GM18870 (cell line): Measurements from ENCODE around the gene DDX10.
"Not testable (repeated sequence)": the region's sequence is repeated elsewhere in the genome, so short reads cannot be mapped to it uniquely, and the experiment has no call there.

Source experiments
- ATAC-seq: cut with Tn5 transposase; IDR thresholded peaks from one replicate; pipeline ENCODE4 v1.9.1; 2021; ENCODE audit warnings: moderate library complexity; ENCODE audit not compliant: unreplicated experiment

DDX10 gene

GRCh38 chr11:108817976-108818375 is 153.1 kb downstream of the DDX10 start:
- no peak for ATAC-seq

- no peak for ATAC-seq
Observed at GRCh38 chr11:108818971-108819370, 154.1 kb downstream of the DDX10 start.

- ATAC-seq, result no peak
Observed at GRCh38 chr11:108819957-108820356, 155.1 kb downstream of the DDX10 start.

GRCh38 chr11:108823960-108824359 is 159.1 kb downstream of the DDX10 start:
- ATAC-seq, result not testable (repeated sequence)

- ATAC-seq, result no peak
Observed at GRCh38 chr11:108824545-108824944, 159.7 kb downstream of the DDX10 start.

- ATAC-seq, result no peak
Observed at GRCh38 chr11:108825381-108825780, 160.5 kb downstream of the DDX10 start.

GRCh38 chr11:108826136-108826535 is 161.3 kb downstream of the DDX10 start:
- no peak for ATAC-seq

- ATAC-seq, result no peak
Observed at GRCh38 chr11:108835624-108836023, 170.8 kb downstream of the DDX10 start.

GRCh38 chr11:108836541-108836940 is 171.7 kb downstream of the DDX10 start:
- ATAC-seq, result no peak

GRCh38 chr11:108838102-108838791 is 173.4 kb downstream of the DDX10 start:
- ATAC-seq, result no peak

- ATAC-seq, result no peak
Observed at GRCh38 chr11:108838792-108839105, 173.9 kb downstream of the DDX10 start.

- no peak for ATAC-seq
Observed at GRCh38 chr11:108846009-108846408, 181.1 kb downstream of the DDX10 start.

GRCh38 chr11:108847298-108847990 is 182.6 kb downstream of the DDX10 start:
- ATAC-seq, result no peak

GRCh38 chr11:108851781-108852180 is 186.9 kb downstream of the DDX10 start:
- no peak for ATAC-seq

GRCh38 chr11:108852701-108853100 is 187.8 kb downstream of the DDX10 start:
- no peak for ATAC-seq

- ATAC-seq, result no peak
Observed at GRCh38 chr11:108853151-108853550, 188.3 kb downstream of the DDX10 start.

GRCh38 chr11:108853864-108854263 is 189.0 kb downstream of the DDX10 start:
- peak; percentile 41 for ATAC-seq

- ATAC-seq, result peak; percentile 92
Observed at GRCh38 chr11:108854346-108854745, 189.5 kb downstream of the DDX10 start.

GRCh38 chr11:108857382-108857781 is 192.5 kb downstream of the DDX10 start:
- ATAC-seq, result no peak

- no peak for ATAC-seq
Observed at GRCh38 chr11:108858622-108859021, 193.8 kb downstream of the DDX10 start.

- no peak for ATAC-seq
Observed at GRCh38 chr11:108859510-108859909, 194.6 kb downstream of the DDX10 start.

- ATAC-seq, result peak; percentile 55
Observed at GRCh38 chr11:108863528-108863927, 198.7 kb downstream of the DDX10 start.

- ATAC-seq, result no peak
Observed at GRCh38 chr11:108865406-108865805, 200.5 kb downstream of the DDX10 start.
